GM23248 (cell line): ENCODE data around the gene AGO4. TPM values are rescaled to one million over a fixed set of nuclear protein-coding genes. Genes with fewer than 3 reads are reported as not detected.
"Not testable (repeated sequence)": the region's sequence is repeated elsewhere in the genome, so short reads cannot be mapped to it uniquely, and the experiment has no call there.

Experiments
- DNase-seq: peaks from one replicate; pipeline ENCODE4 v3.0.0-alpha.2; 2015
- H2AFZ ChIP-seq: fragments of 200-600 bp; sonication (generic); 2 replicates; pipeline ENCODE4 v1.6.1; 2016; ENCODE audit warnings: antibody characterized with exemption
- H3F3A ChIP-seq: fragments of 200-600 bp; sonication (generic); 2 replicates; pipeline ENCODE4 v1.6.1; 2016; ENCODE audit warnings: mild to moderate bottlenecking, antibody characterized with exemption, mixed run types; ENCODE audit not compliant: insufficient read depth
- H3K27ac ChIP-seq: fragments of 200-600 bp; sonication (generic); 2 replicates; pipeline ENCODE4 v1.5.1; 2016; ENCODE audit warnings: mild to moderate bottlenecking
- H3K27me3 ChIP-seq: fragments of 200-600 bp; sonication (generic); replicated peaks from 2 replicates; pipeline ENCODE4 v1.6.1; 2016; ENCODE audit warnings: mild to moderate bottlenecking; ENCODE audit not compliant: insufficient read depth
- H3K36me3 ChIP-seq: fragments of 200-600 bp; sonication (generic); 2 replicates; pipeline ENCODE4 v1.6.1; 2016; ENCODE audit warnings: low read depth, mild to moderate bottlenecking
- H3K4me1 ChIP-seq: fragments of 200-600 bp; sonication (generic); 2 replicates; pipeline ENCODE4 v1.6.1; 2016; ENCODE audit warnings: mild to moderate bottlenecking; ENCODE audit not compliant: insufficient read depth
- H3K4me2 ChIP-seq: fragments of 200-600 bp; sonication (generic); one replicate; pipeline ENCODE4 v1.6.1; 2016; ENCODE audit warnings: mild to moderate bottlenecking; ENCODE audit not compliant: unreplicated experiment
- H3K4me3 ChIP-seq: fragments of 200-600 bp; sonication (generic); 2 replicates; pipeline ENCODE4 v1.5.1; 2016; ENCODE audit warnings: mild to moderate bottlenecking
- H3K79me2 ChIP-seq: fragments of 200-600 bp; sonication (generic); 2 replicates; pipeline ENCODE4 v1.6.1; 2016; ENCODE audit warnings: mild to moderate bottlenecking; ENCODE audit not compliant: insufficient read depth
- H3K9ac ChIP-seq: fragments of 200-600 bp; sonication (generic); 2 replicates; pipeline ENCODE4 v1.6.1; 2016; ENCODE audit warnings: mild to moderate bottlenecking
- H3K9me2 ChIP-seq: fragments of 200-600 bp; sonication (generic); 2 replicates; pipeline ENCODE4 v1.6.1; 2016; ENCODE audit warnings: mixed run types, mild to moderate bottlenecking, moderate library complexity; ENCODE audit not compliant: insufficient read depth
- H3K9me3 ChIP-seq: fragments of 200-600 bp; sonication (generic); one replicate; pipeline ENCODE4 v1.6.1; 2017; ENCODE audit warnings: low read depth
- H4K20me1 ChIP-seq: fragments of 200-600 bp; sonication (generic); 2 replicates; pipeline ENCODE4 v1.6.0; 2016; ENCODE audit not compliant: insufficient read depth
- EZH2 ChIP-seq: fragments of 200-600 bp; sonication (generic); IDR thresholded peaks from 2 replicates; pipeline ENCODE4 v1.6.1; 2018; ENCODE audit warnings: antibody characterized with exemption, mild to moderate bottlenecking; ENCODE audit not compliant: insufficient read depth, poor library complexity, severe bottlenecking
- EZH2phosphoT487 ChIP-seq: fragments of 200-600 bp; sonication (generic); IDR thresholded peaks from 2 replicates; pipeline ENCODE4 v1.6.1; 2018; ENCODE audit warnings: antibody characterized with exemption, moderate library complexity, mild to moderate bottlenecking, low read depth; ENCODE audit not compliant: insufficient read depth
- WGBS, 2 experiments: methylation state at CpG; one replicate each; pipeline ENCODE4 v1.1.6; 2015 to 2017; ENCODE audit warnings: low lambda C conversion rate in 2 of 2, low coverage in 1 of 2; ENCODE audit errors: missing lambda C conversion rate in 2 of 2; 5-methylcytosine and 5-hydroxymethylcytosine counted together
- in situ Hi-C: fragments of 300-500 bp; cut with MboI; formaldehyde crosslinking; loops from 2 replicates; pipeline ENCODE4 v1.15.0; 2020
- polyA plus RNA-seq: library from polyadenylated mRNA; unstranded; fragments of >200 nt; fragmentation: Nextera tagmentation; extraction: Ambion mirVana; gene quantifications from 2 replicates; pipeline ENCODE4 v1.2.1, GENCODE V29; 2016
- total RNA-seq: library from RNA; depleted of rRNA; stranded (reverse); fragments of >200 nt; shearing (Covaris generic); gene quantifications from 2 replicates; pipeline ENCODE4 v1.2.3, GENCODE V29; 2014

AGO4 gene
- total and polyA plus RNA-seq, 2 experiments from 2014 or later = 4.4 to 6.4 TPM

DNA sequence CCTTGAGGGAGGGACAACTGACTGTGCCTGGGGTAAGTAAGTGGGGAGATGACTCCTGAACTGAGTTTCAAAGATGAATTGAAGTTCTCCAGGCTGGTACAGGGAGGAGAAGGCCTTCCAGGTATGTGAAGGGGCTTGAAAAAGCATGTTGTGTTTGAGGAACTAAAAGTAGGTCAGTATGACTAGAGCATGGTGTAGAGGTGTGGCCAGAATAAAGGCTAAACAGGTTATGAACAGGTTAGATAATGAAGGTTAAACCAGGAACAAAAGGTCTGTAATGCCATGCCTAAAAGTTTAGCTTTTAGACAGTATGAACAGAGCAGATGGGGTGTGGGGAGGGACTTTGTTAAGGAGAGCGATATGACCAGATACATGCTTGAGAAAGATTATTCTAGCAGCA lies 30.7 kb upstream of the AGO4 start:
- Histone ChIP-seq H4K20me1 (no peaks in the 10 kb centered on the region), H3K4me3 (no peak overlapping the region), H3K27me3 (no peaks in the 10 kb centered on the region), H3K27ac (no peak overlapping the region), H3F3A (no peaks in the 10 kb centered on the region), H3K9me2 (no peaks in the 10 kb centered on the region), H3K4me2 (no peak overlapping the region), H3K4me1 (no peaks in the 10 kb centered on the region), H3K79me2 (no peaks in the 10 kb centered on the region), H3K36me3 (no peaks in the 10 kb centered on the region), H2AFZ (no peak overlapping the region), H3K9me3 (no peaks in the 10 kb centered on the region), H3K9ac (no peak overlapping the region)
- no peak for DNase-seq
- in situ Hi-C loops = no loop called here
- 97 to 100% methylated on average over 1 of the region's 1 CpG for WGBS, 2 experiments
- TF ChIP-seq EZH2phosphoT487 = no peak
- no peak for TF ChIP-seq EZH2

DNA sequence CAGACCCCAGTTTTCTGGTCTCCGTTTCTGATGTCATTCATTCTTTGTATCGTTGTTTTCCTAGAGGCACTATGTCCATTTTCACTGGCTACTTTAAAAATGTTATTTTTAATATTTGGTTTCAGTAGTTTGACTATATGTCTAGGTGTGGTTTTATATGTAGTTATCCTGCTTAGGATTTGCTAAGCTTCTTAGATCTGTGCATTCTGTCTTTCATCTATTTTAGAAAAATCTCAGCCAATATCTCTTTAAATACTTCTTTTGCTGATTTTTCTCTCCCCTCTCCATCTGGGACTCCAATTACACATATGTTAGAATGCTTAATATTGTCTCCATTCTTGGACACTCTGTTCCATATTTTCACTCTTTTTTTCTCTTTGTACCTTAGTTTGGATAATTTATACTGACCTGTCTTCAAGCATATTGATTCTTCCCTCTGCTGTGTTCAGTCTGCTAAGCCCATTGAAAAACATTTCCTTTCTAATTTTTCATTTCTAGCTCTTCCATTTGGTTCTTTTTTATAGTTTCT lies 24.7 kb upstream of the AGO4 start:
- H3K79me2 ChIP-seq = no peaks in the 10 kb centered on the region
- H3K36me3 ChIP-seq = no peaks in the 10 kb centered on the region
- H3K9me3 ChIP-seq = no peaks in the 10 kb centered on the region
- H2AFZ ChIP-seq = no peak overlapping the region
- no peak overlapping the region for H3K9ac ChIP-seq
- DNase-seq = no peak
- 69 to 71% methylated on average over 2 of the region's 2 CpGs for WGBS, 2 experiments
- TF ChIP-seq EZH2phosphoT487 = no peak
- TF ChIP-seq EZH2 = no peak
- H4K20me1 ChIP-seq = no peaks in the 10 kb centered on the region
- no peak overlapping the region for H3K4me2 ChIP-seq
- no peak overlapping the region for H3K4me3 ChIP-seq
- H3K4me1 ChIP-seq = no peaks in the 10 kb centered on the region
- H3K27ac ChIP-seq = no peak overlapping the region
- H3K27me3 ChIP-seq = no peaks in the 10 kb centered on the region
- H3K9me2 ChIP-seq = no peaks in the 10 kb centered on the region
- no peaks in the 10 kb centered on the region for H3F3A ChIP-seq
- in situ Hi-C loops = no loop called here

DNA sequence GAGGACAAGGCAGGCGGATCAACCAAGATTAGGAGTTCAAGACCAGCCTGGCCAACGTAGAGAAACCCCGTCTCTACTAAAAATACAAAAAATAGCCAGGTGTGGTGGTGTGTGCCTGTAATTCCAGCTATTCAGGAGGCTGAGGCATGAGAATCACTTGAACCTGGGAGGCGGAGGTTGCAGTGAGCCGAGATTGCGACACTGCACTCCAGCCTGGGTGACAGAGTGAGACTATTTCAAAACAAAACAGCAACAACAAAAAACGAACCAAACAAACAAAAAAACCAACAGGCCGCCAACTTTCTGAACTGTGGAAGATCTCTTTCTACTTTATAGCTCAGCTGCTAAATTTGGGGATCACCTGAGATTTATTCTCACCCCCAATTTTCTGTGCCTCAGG lies 23.5 kb upstream of the AGO4 start:
- H2AFZ ChIP-seq, H3K9ac ChIP-seq, H3K36me3 ChIP-seq, H3K27ac ChIP-seq, H3K4me2 ChIP-seq, H3K9me2 ChIP-seq, H3F3A ChIP-seq, DNase-seq, in situ Hi-C loops, H3K9me3 ChIP-seq, H3K4me3 ChIP-seq, H3K4me1 ChIP-seq, H3K27me3 ChIP-seq, H4K20me1 ChIP-seq, H3K79me2 ChIP-seq: not testable (repeated sequence)
- WGBS, 2 experiments = 83 to 84% methylated on average over 8 of the region's 8 CpGs

DNA sequence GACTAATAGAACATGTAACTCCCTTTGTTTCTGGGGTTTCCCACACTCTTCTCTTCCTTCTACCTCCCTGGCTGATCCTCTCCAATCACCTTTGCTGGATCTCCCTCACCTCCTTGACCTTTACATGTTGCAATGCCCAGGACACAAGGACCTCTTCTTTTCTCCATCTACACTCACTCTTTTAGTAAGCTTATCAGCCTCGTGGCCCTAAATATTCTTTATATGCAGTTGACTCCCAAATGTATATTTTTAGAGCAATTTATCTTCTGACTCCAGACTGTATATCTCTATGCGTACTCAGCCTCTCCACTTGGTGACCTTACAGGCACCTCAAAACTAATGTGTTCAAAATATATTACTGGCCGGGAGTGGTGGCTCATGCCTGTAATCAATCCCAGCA lies 19.7 kb upstream of the AGO4 start:
- Histone ChIP-seq H3K27ac (no peak overlapping the region), H4K20me1 (no peaks in the 10 kb centered on the region), H3K79me2 (no peaks in the 10 kb centered on the region), H3K4me1 (no peaks in the 10 kb centered on the region), H2AFZ (no peak overlapping the region), H3K9ac (no peak overlapping the region), H3K9me2 (no peaks in the 10 kb centered on the region), H3K4me3 (no peak overlapping the region), H3K4me2 (no peak overlapping the region), H3K27me3 (no peaks in the 10 kb centered on the region), H3K9me3 (no peaks in the 10 kb centered on the region), H3F3A (no peaks in the 10 kb centered on the region), H3K36me3 (no peaks in the 10 kb centered on the region)
- 36 to 40% methylated on average over 3 of the region's 3 CpGs for WGBS, 2 experiments
- in situ Hi-C loops = no loop called here
- DNase-seq = no peak
- no peak for TF ChIP-seq EZH2phosphoT487
- TF ChIP-seq EZH2 = no peak

DNA sequence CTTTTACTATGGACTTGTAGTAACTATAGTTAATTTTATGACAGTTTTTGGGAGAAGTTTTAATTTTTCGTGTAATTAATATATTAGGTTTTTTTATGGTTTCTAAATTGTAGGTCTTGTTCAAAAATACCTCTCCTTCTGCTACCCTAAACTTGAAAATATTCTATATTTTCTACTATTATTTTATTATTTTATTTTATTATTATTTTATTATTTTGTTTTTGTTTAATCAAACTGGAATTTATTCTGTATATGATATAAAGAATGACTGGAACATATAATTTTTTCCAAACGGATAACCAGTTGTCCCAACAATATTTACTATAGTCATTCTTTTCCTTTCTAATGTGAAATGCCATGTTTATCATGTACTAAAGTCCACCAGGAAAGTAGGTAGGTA lies 17.1 kb upstream of the AGO4 start:
- Histone ChIP-seq H3K4me3 (no peak overlapping the region), H3K79me2 (no peaks in the 10 kb centered on the region), H3K36me3 (no peaks in the 10 kb centered on the region), H3K27me3 (no peaks in the 10 kb centered on the region), H3K4me2 (no peak overlapping the region), H3K9ac (no peak overlapping the region), H3K9me2 (no peaks in the 10 kb centered on the region), H3K4me1 (no peaks in the 10 kb centered on the region), H2AFZ (no peak overlapping the region), H3K9me3 (no peaks in the 10 kb centered on the region), H3K27ac (no peak overlapping the region), H3F3A (no peaks in the 10 kb centered on the region), H4K20me1 (no peaks in the 10 kb centered on the region)
- TF ChIP-seq EZH2 (no peak), EZH2phosphoT487 (no peak)
- WGBS, 2 experiments = 85 to 87% methylated on average over 2 of the region's 2 CpGs
- in situ Hi-C loops = no loop called here
- DNase-seq = no peak
